Measurements from ENCODE around the gene WWOX.

The WWOX gene

DNA sequence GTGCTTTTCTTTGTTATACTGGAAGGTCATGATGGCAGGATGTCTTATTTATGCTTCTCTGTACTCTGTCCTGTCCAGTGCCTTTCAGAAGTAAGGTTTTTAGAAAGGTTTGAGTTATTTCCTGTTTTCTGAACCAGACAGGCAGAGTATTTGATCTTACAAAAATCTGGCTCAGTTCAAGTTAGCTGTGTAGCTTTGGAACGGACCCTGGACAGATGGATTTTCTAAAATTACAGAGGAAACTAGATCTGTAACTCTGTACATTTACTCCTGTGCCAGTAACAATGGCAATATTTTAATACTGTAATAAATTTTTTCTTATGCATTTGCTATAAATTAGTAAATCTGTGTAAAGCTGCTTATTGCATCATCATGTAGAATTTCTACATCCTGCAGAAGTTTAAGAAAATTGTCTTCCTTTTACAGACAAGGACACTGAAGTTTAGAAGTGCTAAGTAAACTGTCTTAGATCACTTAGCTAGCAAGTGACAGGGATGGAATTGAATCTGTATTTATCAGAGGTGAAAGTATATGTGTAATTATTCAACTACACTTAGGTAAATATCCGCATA, 347.6 kb downstream of the WWOX start:
- no peak for DNase-seq (ENCODE audit: extremely low read depth, low read depth)
- TF ChIP-seq, protein P1, sequence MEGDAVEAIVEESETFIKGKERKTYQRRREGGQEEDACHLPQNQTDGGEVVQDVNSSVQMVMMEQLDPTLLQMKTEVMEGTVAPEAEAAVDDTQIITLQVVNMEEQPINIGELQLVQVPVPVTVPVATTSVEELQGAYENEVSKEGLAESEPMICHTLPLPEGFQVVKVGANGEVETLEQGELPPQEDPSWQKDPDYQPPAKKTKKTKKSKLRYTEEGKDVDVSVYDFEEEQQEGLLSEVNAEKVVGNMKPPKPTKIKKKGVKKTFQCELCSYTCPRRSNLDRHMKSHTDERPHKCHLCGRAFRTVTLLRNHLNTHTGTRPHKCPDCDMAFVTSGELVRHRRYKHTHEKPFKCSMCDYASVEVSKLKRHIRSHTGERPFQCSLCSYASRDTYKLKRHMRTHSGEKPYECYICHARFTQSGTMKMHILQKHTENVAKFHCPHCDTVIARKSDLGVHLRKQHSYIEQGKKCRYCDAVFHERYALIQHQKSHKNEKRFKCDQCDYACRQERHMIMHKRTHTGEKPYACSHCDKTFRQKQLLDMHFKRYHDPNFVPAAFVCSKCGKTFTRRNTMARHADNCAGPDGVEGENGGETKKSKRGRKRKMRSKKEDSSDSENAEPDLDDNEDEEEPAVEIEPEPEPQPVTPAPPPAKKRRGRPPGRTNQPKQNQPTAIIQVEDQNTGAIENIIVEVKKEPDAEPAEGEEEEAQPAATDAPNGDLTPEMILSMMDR (IDR thresholded peaks at IDR 0.05; ENCODE audit: low read depth, low read length): no peak

DNA sequence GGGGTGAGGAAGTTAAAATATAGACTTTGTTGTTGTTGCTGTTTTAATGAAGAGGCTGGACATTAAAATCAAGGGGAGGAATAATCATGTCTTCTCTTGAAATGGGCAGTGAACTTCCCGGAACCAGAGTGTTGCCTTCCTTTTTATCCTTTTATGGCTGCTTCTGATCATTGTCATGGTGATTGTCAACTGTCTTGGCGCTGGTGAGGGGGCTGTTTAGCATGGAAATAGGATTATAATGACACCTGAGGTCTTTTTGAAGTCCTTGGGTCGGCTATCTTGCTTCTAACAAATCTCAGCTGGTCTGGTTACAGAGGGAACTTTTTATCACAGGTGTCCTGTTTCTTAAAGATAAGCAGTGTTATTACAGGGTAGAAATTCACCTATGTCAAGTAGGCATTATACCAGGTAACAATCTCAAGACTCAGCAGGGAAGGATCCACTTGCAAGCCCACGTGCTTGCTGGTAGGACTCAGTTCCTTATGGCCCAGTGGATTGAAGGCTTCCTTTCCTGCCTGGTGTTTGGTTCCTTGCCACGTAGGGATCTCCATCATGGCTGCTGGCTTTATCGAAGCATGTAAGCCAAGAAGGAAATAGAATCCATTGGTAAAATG, 349.3 kb downstream of the WWOX start:
- no peak for DNase-seq (ENCODE audit: extremely low read depth, low read depth)
- TF ChIP-seq, protein P1 (IDR thresholded peaks at IDR 0.05; ENCODE audit: low read depth, low read length): no peak

DNA sequence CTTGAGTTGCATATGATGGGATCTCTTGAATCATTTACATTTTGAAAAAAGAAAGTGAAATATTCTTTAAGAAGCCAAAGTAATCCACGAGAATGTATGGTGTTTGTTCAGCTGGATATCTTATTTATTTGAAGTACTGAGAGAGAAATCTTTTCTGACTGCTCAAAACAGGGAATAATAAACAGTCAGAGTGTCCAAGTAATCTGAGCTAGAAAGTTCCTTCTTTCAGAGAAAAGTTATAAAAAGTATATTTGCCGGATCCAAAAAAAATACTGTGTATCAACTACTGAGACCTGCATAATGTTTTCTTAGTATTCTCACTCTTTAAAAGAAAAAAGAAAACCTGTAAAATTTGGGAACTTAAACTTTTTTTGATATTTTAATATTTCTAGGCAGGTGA, 350.8 kb downstream of the WWOX start:
- no peak for DNase-seq (ENCODE audit: extremely low read depth, low read depth)
- TF ChIP-seq, protein P1 (IDR thresholded peaks at IDR 0.05; ENCODE audit: low read depth, low read length): no peak

DNA sequence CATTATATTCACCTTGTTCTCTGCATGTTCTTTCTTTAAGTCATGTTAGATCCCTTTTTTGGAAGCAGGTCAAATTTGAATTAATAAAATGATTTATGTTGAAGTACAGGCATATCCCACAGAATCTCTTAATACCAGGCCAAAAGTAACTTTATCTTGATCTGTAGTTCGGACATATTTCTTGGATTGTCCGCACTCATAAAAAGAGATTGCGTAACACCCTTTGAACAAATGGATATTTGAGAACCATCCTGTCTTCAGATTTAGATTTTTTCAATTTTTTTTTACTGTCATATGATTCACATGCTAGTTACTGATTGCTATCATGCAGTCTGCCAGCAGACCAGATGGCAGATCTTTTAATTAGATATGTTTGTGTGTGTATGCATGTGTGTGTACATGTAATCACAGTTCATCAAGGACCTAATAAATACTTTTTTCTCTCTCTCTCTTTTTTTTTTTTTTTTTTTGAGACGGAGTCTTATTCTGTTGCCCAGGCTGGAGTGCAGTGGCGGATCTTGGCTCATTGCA, 352.6 kb downstream of the WWOX start:
- TF ChIP-seq, protein P1 (IDR thresholded peaks at IDR 0.05; ENCODE audit: low read depth, low read length): no peak
- no peak for DNase-seq (ENCODE audit: extremely low read depth, low read depth)

DNA sequence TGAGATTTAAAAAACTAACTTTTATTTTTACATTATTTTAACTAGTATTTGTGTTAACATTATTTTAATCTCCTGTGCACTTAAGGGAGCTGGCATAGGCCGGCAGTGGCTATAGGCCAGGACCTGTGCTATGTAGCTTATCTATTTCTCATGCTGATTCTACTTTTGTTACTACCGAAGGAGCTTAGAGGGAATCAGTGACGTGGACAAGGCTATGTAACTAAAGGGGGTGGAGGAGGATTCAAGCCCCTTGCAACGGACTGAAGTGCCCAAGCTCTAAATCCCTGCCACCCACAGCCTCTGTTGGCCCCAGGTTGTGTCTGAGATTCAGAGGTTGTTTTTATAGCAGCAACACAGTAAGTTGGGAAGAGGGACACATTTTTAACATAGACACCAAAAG, 356.4 kb downstream of the WWOX start:
- TF ChIP-seq, protein P1 (IDR thresholded peaks at IDR 0.05; ENCODE audit: low read depth, low read length): no peak
- DNase-seq (ENCODE audit: extremely low read depth, low read depth): no peak

DNA sequence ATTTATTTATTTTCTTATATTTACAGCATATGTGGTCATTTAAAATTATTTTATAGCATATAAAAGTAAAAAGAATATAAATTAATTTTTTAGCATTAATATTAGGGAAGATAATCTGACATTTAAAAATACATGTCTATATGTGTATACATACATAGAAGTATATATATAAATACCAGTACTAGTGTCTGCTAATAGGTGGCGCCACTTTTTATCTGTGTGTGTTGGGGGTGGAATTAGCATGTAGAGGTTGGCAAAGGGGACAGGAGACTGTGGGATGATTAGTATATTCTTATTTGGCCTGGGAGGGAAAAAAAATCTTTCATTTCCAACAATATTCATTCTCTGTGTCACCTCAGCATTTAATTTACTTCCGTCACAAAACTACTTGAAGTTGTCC, 359.1 kb downstream of the WWOX start:
- DNase-seq (ENCODE audit: extremely low read depth, low read depth): no peak
- TF ChIP-seq, protein P1 (IDR thresholded peaks at IDR 0.05; ENCODE audit: low read depth, low read length): no peak

DNA sequence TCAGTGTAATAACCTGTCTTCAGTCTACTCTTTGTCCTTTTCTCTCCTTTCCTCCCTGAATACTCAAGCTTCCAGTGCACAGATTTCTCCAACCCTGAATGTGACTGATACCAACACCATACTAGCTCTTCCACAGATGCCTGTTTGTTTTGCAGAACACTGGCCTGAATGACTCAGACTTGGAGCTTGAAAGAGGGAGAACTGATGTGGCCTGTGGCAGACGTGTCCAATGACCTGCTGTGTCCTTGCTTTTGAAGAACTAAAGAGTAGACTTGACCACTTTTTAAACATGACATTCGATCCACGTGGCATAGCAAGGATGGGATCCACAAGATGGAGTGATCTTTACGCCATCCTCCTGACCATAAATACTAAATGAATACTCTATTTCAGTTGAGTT, 361.0 kb downstream of the WWOX start:
- DNase-seq (ENCODE audit: extremely low read depth, low read depth): no peak
- TF ChIP-seq, protein P1 (IDR thresholded peaks at IDR 0.05; ENCODE audit: low read depth, low read length): no peak
